Colonic mucosa (tissue), 4 donors: Measurements from ENCODE around the gene NIN. TPM values are rescaled to one million over a fixed set of nuclear protein-coding genes. Genes with fewer than 3 reads are reported as not detected.

Source experiments
- DNase-seq: peaks from one replicate; pipeline ENCODE4 v3.0.0-alpha.2; 2020
- H3K27ac ChIP-seq: fragments of 200-600 bp; one replicate; pipeline ENCODE4 v1.8.0; 2021
- H3K27me3 ChIP-seq: fragments of 200-600 bp; one replicate; pipeline ENCODE4 v1.8.0; 2021
- H3K36me3 ChIP-seq: fragments of 200-600 bp; one replicate; pipeline ENCODE4 v1.8.0; 2021
- H3K4me1 ChIP-seq: fragments of 200-600 bp; one replicate; pipeline ENCODE4 v1.8.0; 2021; ENCODE audit warnings: mild to moderate bottlenecking
- H3K4me3 ChIP-seq: fragments of 200-600 bp; one replicate; pipeline ENCODE4 v1.8.0; 2021
- H3K9ac ChIP-seq, 2 donors: one replicate each; pipeline ENCODE4 v1.7.0; 2013; ENCODE audit warnings: control low read depth in 2 of 2, low read depth in 2 of 2, low read length in 2 of 2
- H3K9me3 ChIP-seq: fragments of 200-600 bp; one replicate; pipeline ENCODE4 v1.8.0; 2021
- CTCF ChIP-seq: fragments of 200-600 bp; IDR thresholded peaks from one replicate; pipeline ENCODE4 v1.8.0; 2022; ENCODE audit warnings: antibody characterized with exemption, mild to moderate bottlenecking
- intact Hi-C: fragments of 100-400 bp; cut with DNase I; formaldehyde crosslinking; loops from one replicate; pipeline ENCODE4 v1.14.1; 2022
- total RNA-seq, 2 donors: library from RNA; stranded (reverse); fragmentation: NEBNext Ultra II Directional in 1 of 2; extraction: Animal tissue kit (Norgen Biotek cat#: 25700) in 1 of 2; gene quantifications; one replicate each; pipeline ENCODE4 v1.2.1, GENCODE V29; 2021
- donor health status: healthy.
- donor health status: DM: no; HTN: no; CAD: no.
- donor health status: DM: no; HTN: no; CAD: no.

NIN gene
- total RNA-seq, 2 donors from 2014 or later: 13.7 to 19.8 TPM

GRCh38 chr14:50814161-50814560, 16.8 kb downstream of the NIN start:
- no peaks in the 10 kb centered on the region for H3K9me3 ChIP-seq

GRCh38 chr14:50813544-50813863, 17.5 kb downstream of the NIN start:
- Histone ChIP-seq H3K27me3 (no peaks in the 10 kb centered on the region), H3K27ac (no peak overlapping the region), H3K9ac (no peak overlapping the region), H3K4me3 (no peak overlapping the region), H3K4me1 (no peaks in the 10 kb centered on the region), H3K9me3 (no peaks in the 10 kb centered on the region), H3K36me3 (no peaks in the 10 kb centered on the region)
- intact Hi-C loops: no loop called here
- no peak for TF ChIP-seq CTCF
- no peak for DNase-seq

More at GRCh38 chr14:50814161-50814560, 16.8 kb downstream of the NIN start:
- Histone ChIP-seq H3K9ac (no peak overlapping the region), H3K27ac (no peak overlapping the region), H3K4me3 (no peak overlapping the region), H3K27me3 (no peaks in the 10 kb centered on the region), H3K36me3 (no peaks in the 10 kb centered on the region), H3K4me1 (no peaks in the 10 kb centered on the region)
- intact Hi-C loops: no loop called here
- no peak for DNase-seq
- no peak for TF ChIP-seq CTCF

GRCh38 chr14:50812856-50813543, 18.0 kb downstream of the NIN start:
- Histone ChIP-seq H3K4me3 (no peak overlapping the region), H3K9me3 (no peaks in the 10 kb centered on the region), H3K36me3 (no peaks in the 10 kb centered on the region), H3K9ac (no peak overlapping the region), H3K4me1 (no peaks in the 10 kb centered on the region), H3K27ac (no peak overlapping the region), H3K27me3 (no peaks in the 10 kb centered on the region)
- intact Hi-C loops: no loop called here
- TF ChIP-seq CTCF: no peak
- no peak for DNase-seq

GRCh38 chr14:50812180-50812579, 18.8 kb downstream of the NIN start:
- DNase-seq: no peak
- Histone ChIP-seq H3K27ac (no peak overlapping the region), H3K9me3 (no peaks in the 10 kb centered on the region), H3K27me3 (no peaks in the 10 kb centered on the region), H3K4me1 (no peaks in the 10 kb centered on the region), H3K36me3 (no peaks in the 10 kb centered on the region), H3K4me3 (no peak overlapping the region), H3K9ac (no peak overlapping the region)
- no peak for TF ChIP-seq CTCF
- intact Hi-C loops: no loop called here

- Histone ChIP-seq H3K4me3 (no peak overlapping the region), H3K27me3 (no peaks in the 10 kb centered on the region), H3K9ac (no peak overlapping the region), H3K4me1 (no peaks in the 10 kb centered on the region), H3K36me3 (no peaks in the 10 kb centered on the region), H3K9me3 (no peaks in the 10 kb centered on the region), H3K27ac (no peak overlapping the region)
- no peak for DNase-seq
- TF ChIP-seq CTCF: no peak
- intact Hi-C loops: no loop called here
These were observed 22.9 kb downstream of the NIN start for GRCh38 chr14:50808053-50808452.
